ENCODE data around the gene PARP15. TPM values are rescaled to one million over a fixed set of nuclear protein-coding genes. Genes with fewer than 3 reads are reported as not detected.
"Not testable (repeated sequence)": the region's sequence is repeated elsewhere in the genome, so short reads cannot be mapped to it uniquely, and the experiment has no call there.

The PARP15 gene
- total RNA-seq, 2 donors from 2014 or later: 2.5 to 3.5 TPM

- intact Hi-C loops (cut with DNase I): loop anchor here (5.0 to 10.0 kb wide), 2 partner anchors 119 to 287 kb away; partner anchors contain the start of genes DTX3L (in 1 of the 2) and PARP9 (in 1 of the 2)
- DNase-seq (ENCODE audit: low spot score): no peak
These were observed 104.0 kb downstream of the PARP15 start for GRCh38 chr3:122681284-122681973.

- DNase-seq (ENCODE audit: low spot score): no peak
- intact Hi-C loops (cut with DNase I): loop anchor here (5.0 to 10.0 kb wide), 2 partner anchors 120 to 287 kb away; partner anchors contain the start of genes DTX3L (in 1 of the 2) and PARP9 (in 1 of the 2)
These were observed 104.5 kb downstream of the PARP15 start for GRCh38 chr3:122681974-122682409.

GRCh38 chr3:122682778-122683411 lies 105.4 kb downstream of the PARP15 start:
- intact Hi-C loops (cut with DNase I): loop anchor here (5.0 to 10.0 kb wide), 2 partner anchors 121 to 288 kb away; partner anchors contain the start of genes DTX3L (in 1 of the 2) and PARP9 (in 1 of the 2)
- not testable (repeated sequence) for DNase-seq (ENCODE audit: low spot score)

GRCh38 chr3:122687298-122687697 lies 109.8 kb downstream of the PARP15 start:
- intact Hi-C loops (cut with DNase I): loop anchor here in 1 of 2 donors (10.0 kb wide), 1 partner anchor 292 kb away; no protein-coding TSS in a partner anchor
- DNase-seq (ENCODE audit: low spot score): no peak

Other genes with a start within 250 kb of the PARP15 start
- 10 to 100 TPM; 13.8 to 16.3 TPM for gene MIX23, start 194.4 kb upstream of the PARP15 start, total RNA-seq
- 10 to 100 TPM; 31.5 to 36.9 TPM for gene FAM162A, start 193.5 kb upstream of the PARP15 start, total RNA-seq
- 1 to 10 TPM; 4.0 to 4.9 TPM for gene WDR5B, start 161.6 kb upstream of the PARP15 start, total RNA-seq
- gene KPNA1, start 62.7 kb upstream of the PARP15 start, total RNA-seq: 10 to 100 TPM; 62.4 to 80.3 TPM
- 10 to 100 TPM; 29.8 to 31.9 TPM for gene PARP9, start 13.3 kb upstream of the PARP15 start, total RNA-seq
- gene DTX3L, start 13.3 kb upstream of the PARP15 start, total RNA-seq: 10 to 100 TPM; 22.8 to 32.0 TPM
- gene PARP14, start 103.2 kb downstream of the PARP15 start, total RNA-seq: 10 to 100 TPM; 41.4 to 47.6 TPM
- 1 to 10 TPM; 7.8 to 9.1 TPM for gene HSPBAP1, start 216.2 kb downstream of the PARP15 start, total RNA-seq
- 1 to 10 TPM; 7.0 to 7.5 TPM for gene SLC49A4, start 217.4 kb downstream of the PARP15 start, total RNA-seq